SK-N-MC (cell line): ENCODE measurements around the gene NAGPA.

ENCODE experiments used
- EZH2 ChIP-seq: fragments of 200-600 bp; sonication (generic); IDR thresholded peaks from one replicate; pipeline ENCODE4 v1.6.1; 2017; ENCODE audit warnings: antibody characterized with exemption
- POLR2AphosphoS5 ChIP-seq: IDR thresholded peaks from 2 replicates; pipeline ENCODE4 v1.6.1; 2012; ENCODE audit warnings: mild to moderate bottlenecking, low read depth, low read length, borderline replicate concordance

- no peak for TF ChIP-seq POLR2AphosphoS5
- TF ChIP-seq EZH2 = no peak
Observed at GRCh38 chr16:5003211-5003610, 30.5 kb downstream of the NAGPA start.
